ENCODE results near the gene SIM2. TPM values are rescaled to one million over a fixed set of nuclear protein-coding genes. Genes with fewer than 3 reads are reported as not detected.

SIM2 gene
- total RNA-seq, 1 experiment from 2014 or later = 23.9 TPM

DNA sequence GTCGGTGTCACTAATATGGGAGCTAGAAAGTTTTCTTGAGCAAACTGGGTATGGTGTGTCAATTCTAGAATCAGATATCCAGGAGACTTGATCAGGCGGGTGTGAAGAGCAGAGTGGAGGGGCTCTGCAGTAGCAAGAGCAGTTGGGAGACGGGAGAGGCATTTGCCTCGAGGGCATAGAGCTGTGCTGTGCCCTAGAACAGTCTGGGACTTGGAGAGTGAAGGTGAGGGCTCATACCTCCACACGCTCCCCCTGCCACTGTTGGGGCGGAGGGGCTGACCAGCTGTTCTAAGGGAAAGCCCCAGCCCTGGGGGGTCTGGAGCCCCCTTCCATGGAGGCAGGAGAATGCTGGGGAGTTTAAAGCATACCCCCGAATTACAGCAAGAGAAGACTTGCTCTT lies 33.8 kb downstream of the SIM2 start:
- TF ChIP-seq CBX3 (IDR thresholded peaks at IDR 0.05; ENCODE audit: low read depth) (no peak), YY1 (IDR thresholded peaks at IDR 0.05; ENCODE audit: extremely low read depth, insufficient replicate concordance, low read depth, low read length) (no peak), EZH2 (IDR thresholded peaks at IDR 0.05) (no peak), CEBPB (IDR thresholded peaks at IDR 0.05; ENCODE audit: low read depth) (no peak), ELF1 (IDR thresholded peaks at IDR 0.05; ENCODE audit: borderline replicate concordance, low read depth) (no peak), POLR2A (IDR thresholded peaks at IDR 0.05; ENCODE audit: borderline replicate concordance, extremely low read depth, insufficient read depth, insufficient read length) (no peak), TCF7L2 (IDR thresholded peaks at IDR 0.05; ENCODE audit: borderline replicate concordance, extremely low read depth, insufficient read depth, insufficient read length) (no peak), ZNF274 (IDR thresholded peaks at IDR 0.05; ENCODE audit: low read depth, low read length) (no peak), FOSL1 (IDR thresholded peaks at IDR 0.05; ENCODE audit: low read depth) (no peak), POLR2AphosphoS5 (IDR thresholded peaks at IDR 0.05; ENCODE audit: low read depth, low read length) (no peak), SP1 (IDR thresholded peaks at IDR 0.05; ENCODE audit: low read depth) (no peak), EGR1 (IDR thresholded peaks at IDR 0.05; ENCODE audit: low read depth) (no peak), EZH2phosphoT487 (IDR thresholded peaks at IDR 0.05; ENCODE audit: borderline replicate concordance) (no peak)
- TF ChIP-seq, protein P1, sequence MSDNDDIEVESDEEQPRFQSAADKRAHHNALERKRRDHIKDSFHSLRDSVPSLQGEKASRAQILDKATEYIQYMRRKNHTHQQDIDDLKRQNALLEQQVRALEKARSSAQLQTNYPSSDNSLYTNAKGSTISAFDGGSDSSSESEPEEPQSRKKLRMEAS (IDR thresholded peaks at IDR 0.05) = no peak
- TF ChIP-seq, protein P2, sequence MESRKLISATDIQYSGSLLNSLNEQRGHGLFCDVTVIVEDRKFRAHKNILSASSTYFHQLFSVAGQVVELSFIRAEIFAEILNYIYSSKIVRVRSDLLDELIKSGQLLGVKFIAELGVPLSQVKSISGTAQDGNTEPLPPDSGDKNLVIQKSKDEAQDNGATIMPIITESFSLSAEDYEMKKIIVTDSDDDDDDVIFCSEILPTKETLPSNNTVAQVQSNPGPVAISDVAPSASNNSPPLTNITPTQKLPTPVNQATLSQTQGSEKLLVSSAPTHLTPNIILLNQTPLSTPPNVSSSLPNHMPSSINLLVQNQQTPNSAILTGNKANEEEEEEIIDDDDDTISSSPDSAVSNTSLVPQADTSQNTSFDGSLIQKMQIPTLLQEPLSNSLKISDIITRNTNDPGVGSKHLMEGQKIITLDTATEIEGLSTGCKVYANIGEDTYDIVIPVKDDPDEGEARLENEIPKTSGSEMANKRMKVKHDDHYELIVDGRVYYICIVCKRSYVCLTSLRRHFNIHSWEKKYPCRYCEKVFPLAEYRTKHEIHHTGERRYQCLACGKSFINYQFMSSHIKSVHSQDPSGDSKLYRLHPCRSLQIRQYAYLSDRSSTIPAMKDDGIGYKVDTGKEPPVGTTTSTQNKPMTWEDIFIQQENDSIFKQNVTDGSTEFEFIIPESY (IDR thresholded peaks at IDR 0.05; ENCODE audit: extremely low read depth, insufficient replicate concordance, low read length) = no peak
- TF ChIP-seq, protein P3, sequence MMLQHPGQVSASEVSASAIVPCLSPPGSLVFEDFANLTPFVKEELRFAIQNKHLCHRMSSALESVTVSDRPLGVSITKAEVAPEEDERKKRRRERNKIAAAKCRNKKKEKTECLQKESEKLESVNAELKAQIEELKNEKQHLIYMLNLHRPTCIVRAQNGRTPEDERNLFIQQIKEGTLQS (IDR thresholded peaks at IDR 0.05) = no peak
- Histone ChIP-seq H2AFZ (ENCODE audit: low read depth, low read length, poor library complexity, severe bottlenecking) (no peak overlapping the region), H3K4me2 (ENCODE audit: low read length) (no peak overlapping the region), H4K20me1 (ENCODE audit: insufficient read depth) (no peaks in the 10 kb centered on the region), H3K27ac (ENCODE audit: low read depth, low read length) (no peak overlapping the region), H3K4me1 (ENCODE audit: control insufficient read depth in 1 of 2, insufficient read depth in 2 of 2, low read length in 2 of 2) (no peaks in the 10 kb centered on the region), H3K79me2 (ENCODE audit: insufficient read depth, low read length) (no peaks in the 10 kb centered on the region), H3K9ac (ENCODE audit: low read length) (no peak overlapping the region), H3K9me2 (ENCODE audit: insufficient read depth) (no peaks in the 10 kb centered on the region), H3K27me3 (ENCODE audit: insufficient read depth, low read length) (no peaks in the 10 kb centered on the region), H3K9me3 (ENCODE audit: control insufficient read depth in 1 of 2, insufficient read depth in 1 of 2, low read depth in 1 of 2, low read length in 2 of 2) (no peaks in the 10 kb centered on the region), H3K36me3 (ENCODE audit: control insufficient read depth in 1 of 2, insufficient read depth in 2 of 2, low read length in 2 of 2) (peaks cover 0 to 14% of the 10 kb centered on the region in 2 experiments; a peak in 2 of 4 replicates), H3K4me3 (replicated peaks in 1 of 2; ENCODE audit: low read depth in 1 of 2, low read length in 2 of 2) (no peak overlapping the region)
- no peak for ATAC-seq
- ChIA-PET POLR2A (no interaction called here), CTCF (no interaction called here), RAD21 (ENCODE audit: low non-redundant PET in 1 of 2, low total read pairs in 2 of 2, uncharacterized antibody in 2 of 2, unreplicated experiment in 2 of 2) (no interaction called here)
- no TSS peak for BruUV-seq (replicated peaks)
- intact Hi-C loops (cut with micrococcal nuclease) = no loop called here
- DNase-seq (ENCODE audit: low read depth, low spot score) = no peak
